ENCODE results near the gene FBXW12. TPM values are rescaled to one million over a fixed set of nuclear protein-coding genes. Genes with fewer than 3 reads are reported as not detected.

FBXW12 gene
- total and polyA plus RNA-seq, 2 donors (not counting 1 experiment from before 2014, with no cell fraction given): not detected

DNA sequence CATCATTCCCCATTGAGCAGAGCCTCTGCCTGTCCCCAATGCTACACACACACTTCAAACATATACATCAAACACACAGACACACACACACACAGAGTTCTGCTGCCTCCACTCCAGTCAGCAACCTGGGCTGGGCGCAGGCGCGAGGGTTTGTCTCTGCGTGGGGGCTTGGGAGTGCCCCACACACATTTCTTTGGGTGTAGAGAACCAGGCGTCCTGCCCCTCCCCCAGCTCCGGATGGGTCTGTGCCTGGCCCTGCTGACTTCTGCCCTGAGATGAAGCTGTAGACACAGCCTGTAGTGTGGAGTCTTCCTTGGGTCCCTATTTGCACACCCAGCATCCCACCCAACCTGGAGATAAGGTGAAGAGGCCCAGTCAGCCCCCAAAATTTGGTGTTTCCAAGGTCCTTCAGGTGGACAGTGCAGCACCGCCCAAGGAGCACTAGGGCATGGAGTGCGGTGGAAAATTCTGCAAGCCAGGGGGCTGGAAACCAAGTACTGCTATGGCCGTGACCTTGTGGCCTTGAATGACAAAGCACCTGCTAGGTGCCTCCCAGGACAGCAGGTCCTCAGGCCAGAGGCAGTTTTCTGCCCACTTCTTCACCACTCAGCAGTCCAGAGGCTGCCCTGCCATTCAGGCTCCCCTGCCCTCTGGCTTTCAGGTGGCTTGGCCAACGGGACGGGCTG lies 26.8 kb downstream of the FBXW12 start:
- no peak overlapping the region for H3K9ac ChIP-seq (ENCODE audit: low read length)
- 97% methylated on average over 9 of the region's 11 CpGs for WGBS (ENCODE audit: insufficient coverage)
- intact Hi-C loops (cut with micrococcal nuclease): no loop called here
- H3K36me3 ChIP-seq (replicated peaks in 1 of 2; ENCODE audit: control extremely low read depth in 1 of 2, control insufficient read depth in 1 of 2, extremely low read depth in 1 of 2, insufficient read depth in 2 of 2, low read length in 1 of 2): no peaks in the 10 kb centered on the region
- no peak overlapping the region for H3K4me3 ChIP-seq (ENCODE audit: control extremely low read depth in 1 of 5, extremely low read depth in 1 of 5, insufficient read depth in 1 of 5, low read depth in 2 of 5, low read length in 4 of 5)
- ChIA-PET CTCF (interaction anchor here (0.5 to 8.0 kb wide), 6 partner anchors 36 to 903 kb away, joined by 3 to 330 read pairs (median 70); partner anchors contain the start of genes CCDC51, PFKFB4, PLXNB1 and SHISA5), POLR2A (no interaction called here)
- no peak overlapping the region for H2AFZ ChIP-seq (ENCODE audit: insufficient read depth, low read depth, low read length, poor library complexity, severe bottlenecking)
- no peaks in the 10 kb centered on the region for H4K20me1 ChIP-seq (ENCODE audit: control insufficient read depth, insufficient read depth, low read length, poor library complexity, severe bottlenecking)
- no peak for TF ChIP-seq EZH2 (IDR thresholded peaks at IDR 0.05; ENCODE audit: borderline replicate concordance, insufficient read depth, low read depth, low read length, poor library complexity, severe bottlenecking)
- TF ChIP-seq, protein P1, sequence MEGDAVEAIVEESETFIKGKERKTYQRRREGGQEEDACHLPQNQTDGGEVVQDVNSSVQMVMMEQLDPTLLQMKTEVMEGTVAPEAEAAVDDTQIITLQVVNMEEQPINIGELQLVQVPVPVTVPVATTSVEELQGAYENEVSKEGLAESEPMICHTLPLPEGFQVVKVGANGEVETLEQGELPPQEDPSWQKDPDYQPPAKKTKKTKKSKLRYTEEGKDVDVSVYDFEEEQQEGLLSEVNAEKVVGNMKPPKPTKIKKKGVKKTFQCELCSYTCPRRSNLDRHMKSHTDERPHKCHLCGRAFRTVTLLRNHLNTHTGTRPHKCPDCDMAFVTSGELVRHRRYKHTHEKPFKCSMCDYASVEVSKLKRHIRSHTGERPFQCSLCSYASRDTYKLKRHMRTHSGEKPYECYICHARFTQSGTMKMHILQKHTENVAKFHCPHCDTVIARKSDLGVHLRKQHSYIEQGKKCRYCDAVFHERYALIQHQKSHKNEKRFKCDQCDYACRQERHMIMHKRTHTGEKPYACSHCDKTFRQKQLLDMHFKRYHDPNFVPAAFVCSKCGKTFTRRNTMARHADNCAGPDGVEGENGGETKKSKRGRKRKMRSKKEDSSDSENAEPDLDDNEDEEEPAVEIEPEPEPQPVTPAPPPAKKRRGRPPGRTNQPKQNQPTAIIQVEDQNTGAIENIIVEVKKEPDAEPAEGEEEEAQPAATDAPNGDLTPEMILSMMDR (IDR thresholded peaks at IDR 0.05): no peak
- no peak overlapping the region for H3K4me3 Mint-ChIP-seq
- DNase-seq (no peak), ATAC-seq (ENCODE audit: low read depth) (no peak)
- H3K27me3 Mint-ChIP-seq: peaks cover 20% of the 10 kb centered on the region
- no peak overlapping the region for H3K4me2 ChIP-seq (replicated peaks; ENCODE audit: low read depth, low read length, poor library complexity, severe bottlenecking)
- H3K27ac ChIP-seq (ENCODE audit: low read length in 2 of 2): no peak overlapping the region
- no peaks in the 10 kb centered on the region for H3K9me3 ChIP-seq (ENCODE audit: control extremely low read depth in 1 of 3, control insufficient read depth in 2 of 3, insufficient read depth in 1 of 3, low read length in 2 of 3)
- no peaks in the 10 kb centered on the region for H3K79me2 ChIP-seq (ENCODE audit: control insufficient read depth, insufficient read depth, low read length)
- H3K27ac Mint-ChIP-seq: no peak overlapping the region
- H3K4me1 ChIP-seq (ENCODE audit: control insufficient read depth in 2 of 2, insufficient read depth in 2 of 2, low read length in 2 of 2): no peaks in the 10 kb centered on the region
- H3K9me3 Mint-ChIP-seq (ENCODE audit: insufficient read depth): no peaks in the 10 kb centered on the region
- no peaks in the 10 kb centered on the region for H3K4me1 Mint-ChIP-seq
- peaks cover 0 to 4% (median 2%) of the 10 kb centered on the region in 4 experiments for H3K27me3 ChIP-seq (replicated peaks in 1 of 4; ENCODE audit: control extremely low read depth in 1 of 4, control insufficient read depth in 3 of 4, insufficient read depth in 4 of 4, low read length in 3 of 4)

Data from B cell (primary cell).